Hematopoietic multipotent progenitor cell treated with erythropoietin and hydrocortisone succinate and interleukin-3 and kit ligand, for 4 days (in vitro differentiated cells): ENCODE data around the gene POLRMT.
"Not testable (repeated sequence)": the region's sequence is repeated elsewhere in the genome, so short reads cannot be mapped to it uniquely, and the experiment has no call there.

Experiments used
- DNase-seq: peaks from one replicate; pipeline ENCODE4 v3.0.0-alpha.2; 2015

Gene POLRMT

DNA sequence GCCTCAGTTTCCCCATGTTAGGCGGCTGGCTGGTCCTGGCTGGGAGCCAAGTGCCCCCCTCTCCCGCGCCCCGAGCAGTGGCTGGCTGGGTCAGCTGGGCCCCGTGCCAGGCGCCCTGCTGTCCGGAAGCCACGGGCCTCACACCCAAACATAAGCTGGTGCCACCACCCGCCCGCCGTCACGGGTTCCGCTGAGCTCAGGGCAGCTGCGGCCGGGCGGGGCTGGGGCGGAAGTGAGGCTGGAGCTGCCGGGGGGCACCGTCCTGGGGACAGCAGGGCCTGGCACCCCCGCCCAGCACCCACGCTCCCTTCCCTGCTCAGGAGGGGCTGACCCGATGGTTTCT is 24.4 kb downstream of the POLRMT start:
- peak; percentile 80 for DNase-seq

DNA sequence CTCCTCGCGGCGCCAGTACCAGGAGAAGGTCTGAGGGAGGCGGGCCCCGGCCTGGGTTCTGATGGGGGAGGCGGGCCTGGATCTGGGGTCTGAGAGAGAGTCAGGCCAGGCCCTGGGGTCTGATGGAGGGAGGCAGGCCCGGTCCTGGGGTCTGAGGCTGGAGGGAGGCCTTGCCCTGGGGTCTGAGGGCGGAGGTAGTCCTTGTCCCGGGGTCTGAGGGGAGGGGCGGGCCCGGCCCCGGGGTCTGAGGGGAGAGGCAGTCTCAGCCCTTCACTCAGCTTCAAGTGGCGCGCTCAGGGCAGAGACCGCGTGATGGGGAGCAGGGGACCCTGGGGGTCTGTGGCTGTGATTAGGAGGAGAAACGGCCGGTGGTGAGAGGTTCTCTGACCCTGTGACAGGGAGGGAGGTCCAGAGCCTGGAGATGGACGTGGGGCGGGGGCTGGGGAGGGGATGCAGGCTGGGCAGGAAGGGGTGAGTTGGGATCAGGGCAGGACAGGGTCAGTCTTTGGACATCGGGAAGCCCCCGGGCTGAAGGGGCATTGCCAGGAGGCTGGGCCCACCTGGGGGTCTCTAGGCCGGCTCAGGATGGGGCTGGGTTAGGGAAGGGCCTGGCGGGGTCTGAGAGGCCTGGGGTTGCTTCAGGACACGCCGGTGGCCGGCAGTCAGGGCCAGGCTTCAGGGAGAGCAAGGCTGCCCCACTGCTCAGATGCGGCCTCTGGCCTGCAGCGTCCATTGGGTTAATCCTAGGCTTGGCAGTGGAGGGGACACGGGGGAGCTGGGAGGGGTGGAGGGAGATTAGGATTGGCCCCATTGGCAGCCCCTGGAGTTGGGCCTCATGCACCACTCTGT is 25.0 kb downstream of the POLRMT start:
- no peak for DNase-seq

DNA sequence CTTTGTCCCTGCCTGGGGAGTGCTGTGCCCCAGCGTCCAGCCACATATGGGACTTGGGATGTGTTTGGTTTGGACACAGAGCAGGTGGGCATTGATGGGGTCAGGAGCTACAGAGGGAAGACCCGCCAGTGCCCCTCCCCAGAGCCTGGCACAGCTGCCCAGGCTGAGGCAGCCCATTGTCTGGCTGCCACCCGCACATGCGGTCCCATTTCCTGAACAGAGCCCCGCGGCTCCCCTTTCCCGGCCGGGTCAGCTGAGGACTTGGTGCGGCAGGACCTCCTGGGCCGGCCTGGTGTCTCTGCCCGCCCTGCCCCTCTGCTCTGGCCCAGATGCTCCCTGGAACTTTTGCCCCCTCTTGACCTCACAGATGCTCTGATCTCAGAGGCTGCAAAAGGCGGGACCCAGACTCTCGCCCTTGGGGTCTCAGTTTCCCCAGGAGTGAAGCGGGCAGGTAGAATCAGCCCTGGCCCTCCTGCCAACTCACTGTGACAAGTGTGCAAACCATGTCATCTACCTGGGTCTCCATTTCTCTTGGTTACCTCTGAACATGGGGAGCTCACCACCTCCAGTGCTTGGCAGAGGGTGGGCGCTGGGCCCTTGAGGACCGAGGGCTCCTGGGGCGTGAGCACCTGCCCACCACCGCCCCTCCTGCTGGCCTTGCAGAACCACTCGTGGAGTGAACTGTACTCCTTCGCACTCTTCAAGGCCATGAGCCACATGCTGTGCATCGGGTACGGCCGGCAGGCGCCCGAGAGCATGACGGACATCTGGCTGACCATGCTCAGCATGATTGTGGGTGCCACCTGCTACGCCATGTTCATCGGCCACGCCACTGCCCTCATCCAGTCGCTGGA is 25.8 kb downstream of the POLRMT start:
- DNase-seq: no peak

DNA sequence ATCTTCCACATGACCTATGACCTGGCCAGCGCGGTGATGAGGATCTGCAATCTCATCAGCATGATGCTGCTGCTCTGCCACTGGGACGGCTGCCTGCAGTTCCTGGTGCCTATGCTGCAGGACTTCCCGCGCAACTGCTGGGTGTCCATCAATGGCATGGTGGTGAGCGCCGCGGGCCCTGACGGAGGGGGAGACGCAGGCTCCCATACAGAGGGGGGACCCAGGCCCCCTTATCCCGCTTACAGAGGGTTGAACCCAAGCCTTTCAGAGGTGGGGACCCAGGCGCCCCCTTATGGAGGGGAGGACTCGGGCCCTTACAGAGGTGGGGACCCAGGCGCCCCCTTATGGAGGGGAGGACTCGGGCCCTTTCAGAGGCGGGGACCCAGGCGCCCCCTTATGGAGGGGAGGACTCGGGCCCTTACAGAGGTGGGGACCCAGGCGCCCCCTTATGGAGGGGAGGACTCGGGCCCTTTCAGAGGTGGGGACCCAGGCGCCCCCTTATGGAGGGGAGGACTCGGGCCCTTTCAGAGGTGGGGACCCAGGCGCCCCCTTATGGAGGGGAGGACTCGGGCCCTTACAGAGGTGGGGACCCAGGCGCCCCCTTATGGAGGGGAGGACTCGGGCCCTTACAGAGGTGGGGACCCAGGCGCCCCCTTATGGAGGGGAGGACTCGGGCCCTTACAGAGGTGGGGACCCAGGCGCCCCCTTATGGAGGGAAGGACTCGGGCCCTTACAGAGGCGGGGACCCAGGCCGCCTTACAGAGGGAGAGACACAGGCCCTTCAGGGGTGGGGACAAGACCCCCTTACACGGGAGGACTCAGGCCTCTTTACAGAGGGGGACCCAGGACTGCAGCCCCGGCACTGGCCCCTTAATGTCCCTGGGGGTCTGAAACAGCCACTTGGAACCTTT is 28.0 kb downstream of the POLRMT start:
- peak; percentile 49 for DNase-seq

DNA sequence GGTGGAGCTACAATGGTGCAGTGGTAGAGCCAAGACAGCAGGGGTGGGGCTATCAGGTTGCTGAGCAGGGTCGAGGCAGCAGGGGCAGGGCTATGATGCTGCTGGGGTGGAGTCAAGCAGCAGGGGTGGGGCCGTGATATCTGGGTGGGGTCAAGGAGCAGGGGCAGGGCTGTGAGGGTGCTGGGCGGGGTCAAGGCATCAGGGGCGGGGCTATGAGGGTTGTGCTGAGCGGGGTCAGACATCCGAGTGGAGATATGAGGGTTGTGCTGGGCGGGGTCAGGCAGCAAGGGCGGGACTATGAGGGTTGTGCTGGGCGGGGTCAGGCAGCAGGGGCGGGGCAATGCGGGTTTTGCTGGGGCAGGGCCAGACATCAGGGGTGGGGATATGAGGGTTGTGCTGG is 29.0 kb downstream of the POLRMT start:
- peak; percentile 68 for DNase-seq

DNA sequence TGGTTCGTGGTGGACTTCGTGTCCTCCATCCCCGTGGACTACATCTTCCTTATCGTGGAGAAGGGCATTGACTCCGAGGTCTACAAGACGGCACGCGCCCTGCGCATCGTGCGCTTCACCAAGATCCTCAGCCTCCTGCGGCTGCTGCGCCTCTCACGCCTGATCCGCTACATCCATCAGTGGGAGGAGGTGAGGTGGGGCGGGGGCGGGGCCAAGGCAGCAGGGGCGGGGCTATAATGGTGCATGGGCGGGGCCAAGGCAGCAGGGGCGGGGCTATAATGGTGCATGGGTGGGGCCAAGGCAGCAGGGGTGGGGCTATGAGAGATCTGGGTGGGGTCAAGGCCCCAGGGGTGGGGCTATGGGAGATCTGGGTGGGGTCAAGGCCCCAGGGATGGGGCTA is 29.6 kb downstream of the POLRMT start:
- DNase-seq: not testable (repeated sequence)

DNA sequence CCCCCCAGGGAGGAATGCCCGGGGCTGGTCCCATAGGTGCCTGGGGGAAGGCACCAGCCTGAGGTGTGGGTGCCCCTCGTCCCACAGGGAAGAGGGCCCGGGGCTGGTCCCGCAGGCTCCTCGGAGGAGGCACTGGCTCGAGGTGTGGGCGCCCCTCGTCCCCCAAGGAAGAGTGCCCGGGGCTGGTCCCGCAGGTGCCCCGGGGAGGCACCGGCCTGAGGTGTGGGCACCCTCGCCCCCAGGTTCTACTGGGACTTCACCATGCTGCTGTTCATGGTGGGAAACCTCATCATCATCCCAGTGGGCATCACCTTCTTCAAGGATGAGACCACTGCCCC is 30.1 kb downstream of the POLRMT start:
- not testable (repeated sequence) for DNase-seq

DNA sequence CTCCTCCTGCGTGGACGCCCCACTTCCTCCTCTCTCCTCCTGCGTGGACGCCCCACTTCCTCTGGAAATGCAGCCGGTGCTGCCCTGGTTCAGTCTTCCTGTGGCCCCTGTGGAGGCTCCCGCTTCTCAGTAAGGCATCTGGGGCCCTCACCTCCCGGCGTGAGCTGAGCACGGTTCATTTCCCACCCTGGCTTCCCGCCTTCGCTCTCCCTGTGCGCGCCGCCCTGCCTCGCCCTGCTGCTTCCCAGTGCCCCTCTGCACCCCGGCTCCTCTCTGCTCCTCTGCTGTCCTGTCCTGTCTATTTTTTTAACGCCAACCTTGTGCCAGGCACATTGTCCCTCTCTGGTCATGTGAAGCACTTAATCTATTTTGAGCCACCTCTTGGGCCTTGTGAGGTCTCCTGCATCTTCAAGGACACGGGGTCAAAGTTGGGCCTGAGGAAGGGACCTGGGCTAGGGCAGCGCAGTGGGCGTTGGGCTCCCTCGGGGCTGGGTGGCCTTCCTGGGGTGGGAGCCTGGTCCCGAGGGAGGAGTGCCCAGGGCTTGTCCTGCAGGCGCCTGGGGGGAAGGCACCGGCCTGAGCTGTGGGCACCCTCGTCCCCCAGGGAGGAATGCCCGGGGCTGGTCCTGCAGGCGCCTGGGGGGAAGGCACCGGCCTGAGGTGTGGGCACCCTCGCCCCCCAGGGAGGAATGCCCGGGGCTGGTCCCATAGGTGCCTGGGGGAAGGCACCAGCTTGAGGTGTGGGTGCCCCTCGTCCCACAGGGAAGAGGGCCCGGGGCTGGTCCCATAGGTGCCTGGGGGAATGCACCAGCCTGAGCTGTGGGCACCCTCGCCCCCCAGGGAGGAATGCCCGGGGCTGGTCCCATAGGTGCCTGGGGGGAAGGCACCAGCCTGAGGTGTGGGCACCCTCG is 30.7 kb downstream of the POLRMT start:
- DNase-seq: no peak

DNA sequence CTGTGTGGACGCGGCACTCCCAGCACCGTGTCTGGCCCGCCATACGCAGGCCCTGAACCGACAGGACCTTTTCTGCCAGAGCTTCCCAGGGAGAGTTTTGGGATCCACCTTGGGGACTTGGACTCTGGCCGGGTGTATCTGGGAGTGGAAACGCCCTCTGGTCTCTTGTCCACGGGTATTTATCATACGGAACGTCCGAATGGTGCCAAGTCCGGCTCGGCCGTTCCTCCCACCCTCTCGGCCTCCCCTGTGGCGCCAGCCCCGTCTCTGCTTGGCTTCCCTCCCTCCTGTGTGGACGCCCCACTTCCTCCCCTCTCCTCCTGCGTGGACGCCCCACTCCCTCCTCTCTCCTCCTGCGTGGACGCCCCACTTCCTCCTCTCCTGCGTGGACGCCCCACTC is 31.5 kb downstream of the POLRMT start:
- DNase-seq: no peak

DNA sequence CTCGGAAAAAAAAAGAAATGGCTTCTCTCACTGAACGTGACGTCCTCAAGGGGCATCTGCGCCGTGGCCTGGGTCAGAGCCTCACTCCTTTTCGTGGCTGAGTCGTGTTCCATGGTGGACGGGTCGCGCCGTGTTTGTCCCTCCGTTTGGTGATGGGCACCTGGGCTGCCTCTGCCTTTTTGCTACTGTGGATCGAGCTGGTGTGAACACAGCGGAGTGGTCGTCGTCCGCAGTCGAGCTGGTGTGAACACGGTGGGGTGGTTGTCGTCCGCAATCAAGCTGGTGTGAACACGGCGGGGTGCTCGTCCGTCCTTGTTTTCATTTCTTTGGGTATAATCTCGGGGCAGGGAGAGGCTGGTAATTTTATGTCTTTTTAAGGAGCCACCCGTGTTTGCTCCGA is 32.0 kb downstream of the POLRMT start:
- no peak for DNase-seq

DNA sequence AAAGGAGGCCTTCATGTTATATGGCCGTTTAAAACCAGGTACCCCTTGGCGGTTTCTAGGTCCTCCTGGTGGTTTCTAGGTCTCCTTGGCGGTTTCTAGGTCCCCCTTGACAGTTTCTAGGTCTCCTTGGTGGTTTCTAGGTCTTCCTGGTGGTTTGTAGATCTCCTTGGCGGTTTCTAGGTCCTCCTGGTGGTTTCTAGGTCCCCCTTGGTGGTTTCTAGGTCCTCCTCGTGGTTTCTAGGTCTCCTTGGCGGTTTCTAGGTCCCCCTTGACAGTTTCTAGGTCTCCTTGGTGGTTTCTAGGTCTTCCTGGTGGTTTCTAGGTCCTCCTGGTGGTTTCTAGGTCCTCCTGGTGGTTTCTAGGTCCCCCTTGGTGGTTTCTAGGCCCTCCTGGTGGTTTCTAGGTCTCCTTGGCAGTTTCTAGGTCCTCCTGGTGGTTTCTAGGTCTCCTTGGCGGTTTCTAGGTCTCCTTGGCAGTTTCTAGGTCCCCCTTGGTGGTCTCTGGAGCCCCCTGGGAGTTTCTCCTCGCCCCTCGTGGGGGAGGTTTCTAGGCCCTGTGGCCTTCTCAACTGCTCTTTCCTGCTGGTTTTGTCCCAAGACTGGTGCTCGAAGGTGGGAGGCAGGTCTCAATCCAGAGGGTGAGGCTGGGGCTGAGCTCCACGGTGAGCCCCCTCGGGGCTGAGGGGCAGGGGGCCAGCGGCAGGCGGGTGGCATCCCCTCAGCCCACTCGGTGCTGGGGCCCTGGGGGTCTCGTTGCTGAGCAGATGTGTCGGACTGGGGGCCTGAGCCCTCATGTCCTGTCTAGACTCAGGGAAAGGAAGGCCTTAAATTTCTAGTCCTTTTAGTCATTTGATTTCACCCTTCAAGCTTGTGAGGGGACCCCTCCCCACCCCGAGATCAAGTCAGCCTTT is 35.7 kb downstream of the POLRMT start:
- no peak for DNase-seq

DNA sequence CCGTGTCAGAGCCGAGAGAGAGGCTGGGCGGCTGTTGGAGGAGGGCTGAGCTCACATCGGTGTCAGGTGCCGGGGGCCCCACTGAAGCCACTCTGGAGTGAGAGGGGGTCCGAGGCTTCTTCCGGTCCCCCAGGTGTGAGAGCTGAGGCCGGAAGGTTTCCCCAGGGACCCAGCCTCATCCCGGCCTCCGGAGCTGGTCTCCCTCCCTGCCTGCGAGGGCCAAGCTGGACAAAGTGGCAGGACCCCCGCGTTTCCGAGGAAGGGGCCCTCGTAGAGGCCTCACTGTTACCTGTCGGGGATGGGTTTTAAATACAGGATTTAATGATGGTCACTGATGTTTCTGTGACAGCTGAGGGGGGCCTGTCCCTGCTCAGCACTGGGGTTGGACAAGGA is 37.1 kb downstream of the POLRMT start:
- DNase-seq: no peak

DNA sequence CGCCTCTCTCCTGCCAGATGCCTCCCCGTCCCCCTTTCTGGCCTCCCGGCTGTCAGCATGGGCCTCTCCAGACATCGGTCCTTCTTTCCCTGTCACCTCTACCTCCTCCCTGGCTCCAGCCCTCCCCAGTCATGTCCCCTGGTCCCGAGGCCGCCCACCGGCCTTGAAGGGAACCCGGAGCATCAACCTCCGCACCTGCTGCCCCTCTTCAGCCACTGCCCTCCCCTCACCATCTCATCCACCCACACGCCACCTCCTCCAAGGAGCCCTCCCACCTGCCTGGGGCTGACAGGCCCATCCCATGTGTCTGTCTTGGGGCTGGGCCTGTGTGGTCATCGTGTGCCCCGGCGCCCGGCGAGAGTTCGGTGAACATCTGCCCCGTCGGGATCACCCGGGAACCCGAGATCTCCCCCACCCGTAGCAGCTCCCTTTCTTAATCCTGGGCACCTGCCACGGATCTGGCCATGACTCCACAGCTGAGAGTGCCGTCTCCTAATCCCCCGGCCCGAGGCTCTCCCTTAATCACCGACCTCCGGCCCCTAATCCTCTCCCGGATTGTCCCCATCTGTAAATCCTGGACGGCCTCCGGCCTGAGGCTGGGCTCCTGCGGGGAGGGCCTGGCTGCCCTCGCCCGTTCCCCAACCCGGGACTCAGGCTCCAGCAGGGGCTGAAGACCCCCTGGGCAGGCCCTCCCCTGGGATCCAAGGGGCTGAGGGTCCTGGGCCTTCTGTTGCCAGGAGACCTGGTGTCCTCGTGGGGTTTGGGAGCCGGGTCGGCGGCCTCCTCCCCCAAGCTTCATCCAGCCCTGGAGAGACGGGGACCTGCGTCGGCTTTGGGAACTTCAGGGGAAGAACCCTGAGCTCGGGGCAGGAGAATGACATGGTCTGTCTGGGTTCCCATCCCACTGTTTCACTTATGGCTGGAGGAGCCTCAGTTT is 37.7 kb downstream of the POLRMT start:
- DNase-seq: no peak

DNA sequence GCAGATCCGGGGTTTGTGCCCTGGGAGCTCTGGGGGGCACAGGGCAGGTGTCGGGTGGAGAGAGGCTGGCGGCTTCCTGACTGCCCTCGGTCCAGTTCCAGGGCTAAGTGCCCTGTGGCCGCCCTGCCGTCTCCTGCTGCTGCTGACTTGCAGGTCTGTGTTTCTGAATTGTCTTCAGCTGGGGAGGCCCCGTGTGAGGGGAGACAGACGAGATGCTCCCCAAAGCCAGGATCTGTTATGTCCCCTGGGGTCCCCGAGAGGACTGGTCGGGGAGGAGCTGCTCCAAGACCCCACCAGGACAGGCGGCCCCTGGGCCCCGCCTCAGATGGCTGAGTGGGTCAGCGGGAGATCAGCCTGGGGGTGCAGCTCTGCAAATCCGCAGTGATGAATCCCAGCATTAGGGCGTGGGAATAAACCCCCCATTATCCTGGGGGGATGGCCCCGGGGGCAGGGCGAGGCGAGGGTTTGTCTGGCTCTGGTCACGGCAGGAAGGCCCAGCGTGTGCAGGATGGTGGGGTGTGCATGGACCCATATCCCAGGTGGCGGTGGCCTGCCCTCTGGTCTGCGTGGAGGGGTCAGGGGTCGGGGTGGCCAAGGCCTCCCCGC is 39.0 kb downstream of the POLRMT start:
- DNase-seq: no peak

DNA sequence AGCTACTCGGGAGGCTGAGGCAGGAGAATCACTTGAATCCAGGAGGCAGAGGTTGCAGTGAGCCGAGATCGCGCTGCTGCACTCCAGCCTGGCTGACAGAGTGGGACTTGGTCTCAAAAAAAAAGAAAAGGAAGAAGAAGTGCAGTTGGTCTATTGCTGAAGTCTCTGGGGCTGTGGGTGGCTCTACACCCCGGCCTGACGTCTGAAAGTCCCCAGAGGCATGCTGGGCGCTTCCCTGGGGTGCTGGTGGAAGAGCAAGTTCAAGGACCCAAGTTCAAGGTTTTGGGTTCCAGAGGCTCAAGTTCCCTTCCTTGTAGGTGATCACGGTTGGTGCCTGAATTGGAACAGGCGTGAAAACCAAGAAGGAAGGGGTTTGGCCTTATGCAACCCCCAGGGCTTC is 39.8 kb downstream of the POLRMT start:
- no peak for DNase-seq

DNA sequence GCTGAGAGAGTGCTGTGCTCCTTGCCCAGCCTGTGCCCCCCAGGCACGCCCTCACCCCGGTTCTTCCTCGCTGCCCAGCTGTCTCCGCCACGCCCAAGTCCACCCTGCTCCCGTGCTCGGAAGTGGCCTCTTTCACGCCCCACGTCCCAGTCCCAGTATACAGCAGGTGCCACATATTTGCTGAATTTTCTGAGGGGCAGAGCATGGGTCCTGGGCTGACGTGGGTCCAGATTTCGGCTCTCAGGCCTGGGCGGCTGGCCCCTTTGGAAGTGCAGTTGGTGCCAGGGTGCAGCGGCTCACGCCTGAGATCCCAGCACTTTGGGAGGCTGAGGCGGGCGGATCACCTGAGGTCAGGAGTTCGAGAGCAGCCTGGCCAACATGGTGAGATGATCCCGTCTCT is 40.3 kb downstream of the POLRMT start:
- no peak for DNase-seq

DNA sequence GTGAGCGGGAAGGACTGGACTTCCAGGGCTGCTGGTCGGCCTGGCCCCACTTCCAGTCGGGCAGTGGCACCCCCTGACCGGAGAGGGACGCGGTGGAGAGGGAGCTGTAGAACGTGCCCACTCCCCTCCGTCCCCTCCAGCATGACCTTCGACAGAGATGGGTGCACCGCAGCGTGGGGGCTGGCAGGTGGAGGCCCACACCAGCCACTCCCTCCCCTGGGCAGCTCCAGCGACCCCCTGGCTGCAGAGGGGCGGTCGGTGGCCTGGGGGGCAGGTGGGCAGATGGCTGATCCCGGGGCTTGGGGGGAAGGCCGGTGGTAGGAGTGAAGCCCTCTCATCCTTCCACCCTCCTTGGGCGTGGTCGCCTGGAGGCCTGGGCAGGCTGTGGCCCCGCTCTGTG is 41.2 kb downstream of the POLRMT start:
- DNase-seq: no peak

DNA sequence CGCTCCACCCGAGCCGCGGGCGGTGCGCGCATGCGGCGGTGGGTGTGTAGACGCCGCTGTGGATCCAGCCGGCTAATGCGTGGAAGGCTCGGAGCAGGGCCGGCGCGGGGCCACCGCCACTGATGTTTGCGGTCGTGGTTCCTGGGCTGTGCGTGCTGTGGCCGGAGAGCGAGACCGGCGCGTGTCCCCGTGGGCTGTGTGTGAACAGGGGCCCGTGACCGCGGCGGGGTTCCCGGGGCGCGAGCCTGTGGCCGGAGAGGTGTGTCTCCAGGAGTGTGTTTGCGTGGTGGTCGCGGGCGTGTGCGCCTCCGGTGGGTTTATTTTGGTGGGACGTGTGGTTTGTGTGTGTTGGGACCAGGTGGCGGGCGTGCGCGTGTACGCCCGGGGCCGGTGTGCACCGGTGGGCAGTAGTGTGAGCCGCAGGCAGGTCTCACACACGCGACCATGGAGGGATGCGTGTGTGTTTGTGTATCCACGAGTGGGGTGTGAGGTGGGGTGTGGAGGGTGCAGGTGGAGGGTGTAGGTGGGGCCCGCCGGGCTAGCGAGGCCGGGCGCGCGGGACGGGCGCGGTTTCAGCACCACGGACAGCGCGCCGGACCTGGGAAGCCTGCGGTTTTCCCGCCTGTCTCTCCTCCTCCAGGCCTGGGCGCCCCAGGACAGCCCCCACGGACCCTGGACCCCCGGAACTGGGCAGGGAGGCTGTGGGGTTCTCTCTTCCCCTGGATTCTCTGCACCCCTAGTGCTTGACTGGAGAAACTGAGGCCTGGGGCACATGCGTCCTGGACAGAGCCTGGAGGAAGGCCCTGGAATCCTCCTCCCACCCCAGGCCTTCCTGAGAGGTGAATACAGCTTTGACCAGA is 42.0 kb downstream of the POLRMT start:
- DNase-seq: peak; percentile 53

DNA sequence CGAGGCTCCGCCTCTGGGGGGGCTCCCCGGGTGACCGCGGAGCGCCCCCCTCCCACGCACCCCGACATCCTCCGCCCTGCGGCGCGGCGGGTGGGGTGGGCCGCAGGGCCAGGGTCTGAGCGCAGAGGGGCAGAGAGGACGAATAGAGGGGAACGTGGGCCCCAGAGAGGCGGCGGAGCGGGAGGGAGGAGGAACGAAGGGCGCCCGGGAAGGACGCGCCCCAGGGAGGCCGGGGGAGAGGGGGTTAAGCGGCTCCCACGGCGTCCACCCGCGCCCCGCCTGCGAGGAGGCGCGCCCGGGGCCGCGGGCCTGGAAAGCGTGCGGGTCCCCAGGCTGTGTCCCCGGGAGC is 42.6 kb downstream of the POLRMT start:
- DNase-seq: no peak
